GM08714 (cell line): ENCODE data around the gene ABCA4.
"Not testable (repeated sequence)": the region's sequence is repeated elsewhere in the genome, so short reads cannot be mapped to it uniquely, and the experiment has no call there.

Experiments
- H3K4me3 ChIP-seq: fragments of 200-500 bp; sonication (Bioruptor generic); 2 replicates; pipeline ENCODE4 v1.5.1; 2014; ENCODE audit warnings: mild to moderate bottlenecking, low read length, inconsistent platforms
- ZNF274 ChIP-seq: IDR thresholded peaks from 2 replicates; pipeline ENCODE4 v1.6.1; 2012; ENCODE audit warnings: mild to moderate bottlenecking, low read depth, low read length

ABCA4 gene

DNA sequence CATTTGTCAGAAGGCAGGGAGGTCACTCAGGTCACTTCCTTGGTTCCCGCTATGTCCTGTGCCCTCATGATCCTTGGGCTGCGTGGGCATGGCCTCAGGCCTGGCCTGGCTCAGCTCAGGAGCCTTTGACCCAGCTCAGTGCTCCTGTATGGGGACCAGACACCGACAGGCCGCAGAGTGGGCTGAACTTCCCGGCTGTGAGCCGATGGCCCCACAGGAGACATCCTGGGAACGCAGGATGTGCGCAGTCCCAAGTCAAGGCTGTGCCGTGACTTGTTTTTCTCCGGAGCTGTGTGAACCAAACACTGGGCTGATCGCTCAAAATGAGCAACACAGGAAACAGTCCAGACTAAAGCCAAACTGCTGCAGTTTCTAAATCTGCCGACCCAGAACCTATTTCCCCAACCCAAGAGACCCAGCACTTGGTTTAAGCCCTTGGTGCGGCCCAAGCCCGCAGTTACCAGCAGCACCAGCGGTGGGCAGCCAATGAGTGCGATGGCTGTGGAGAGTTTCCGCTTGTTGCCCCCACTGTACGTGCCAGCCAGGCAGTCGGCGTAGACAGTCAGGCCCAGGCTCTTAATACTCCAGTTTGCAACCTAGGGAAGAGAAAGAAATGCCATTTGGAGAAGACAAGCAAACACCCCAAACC lies 119.4 kb downstream of the ABCA4 start:
- H3K4me3 ChIP-seq, result no peak overlapping the region
- no peak for TF ChIP-seq ZNF274

DNA sequence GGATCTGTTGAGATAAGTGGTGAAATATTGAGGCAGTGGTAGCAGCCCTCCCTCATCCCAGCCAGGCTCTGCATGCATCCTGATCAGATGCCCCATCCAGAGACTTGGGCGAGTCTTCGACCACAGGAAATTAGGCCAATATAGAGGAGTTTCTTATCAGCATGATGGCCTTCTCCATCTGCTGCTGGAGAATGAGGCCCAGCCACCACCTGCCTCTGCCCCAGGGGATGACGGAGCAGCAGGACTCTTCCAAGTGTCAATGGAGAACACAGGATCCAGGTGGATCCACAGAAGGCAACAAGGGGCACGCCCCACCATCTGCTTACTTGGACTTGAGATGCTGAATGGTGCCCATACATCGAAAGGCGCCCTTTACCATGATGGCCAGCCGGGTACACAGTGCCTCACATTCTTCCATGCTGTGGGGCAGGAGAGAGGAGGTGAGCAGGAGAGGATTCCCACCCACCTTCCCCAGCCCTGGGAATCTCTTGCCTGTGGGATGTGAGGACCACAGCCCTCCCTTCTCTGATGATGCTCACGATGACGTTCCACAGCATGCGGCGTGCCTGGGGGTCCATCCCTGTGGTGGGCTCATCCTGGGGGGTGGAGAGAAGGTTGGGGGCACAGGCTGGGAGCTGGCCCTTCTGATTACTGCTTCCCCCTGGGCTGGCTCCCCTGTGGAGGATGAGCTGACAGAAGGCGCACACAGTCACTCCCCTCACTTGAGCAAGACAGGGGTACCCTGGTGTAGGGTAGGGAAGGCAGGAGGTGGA lies 120.3 kb downstream of the ABCA4 start:
- TF ChIP-seq ZNF274, result no peak
- H3K4me3 ChIP-seq, result no peak overlapping the region

DNA sequence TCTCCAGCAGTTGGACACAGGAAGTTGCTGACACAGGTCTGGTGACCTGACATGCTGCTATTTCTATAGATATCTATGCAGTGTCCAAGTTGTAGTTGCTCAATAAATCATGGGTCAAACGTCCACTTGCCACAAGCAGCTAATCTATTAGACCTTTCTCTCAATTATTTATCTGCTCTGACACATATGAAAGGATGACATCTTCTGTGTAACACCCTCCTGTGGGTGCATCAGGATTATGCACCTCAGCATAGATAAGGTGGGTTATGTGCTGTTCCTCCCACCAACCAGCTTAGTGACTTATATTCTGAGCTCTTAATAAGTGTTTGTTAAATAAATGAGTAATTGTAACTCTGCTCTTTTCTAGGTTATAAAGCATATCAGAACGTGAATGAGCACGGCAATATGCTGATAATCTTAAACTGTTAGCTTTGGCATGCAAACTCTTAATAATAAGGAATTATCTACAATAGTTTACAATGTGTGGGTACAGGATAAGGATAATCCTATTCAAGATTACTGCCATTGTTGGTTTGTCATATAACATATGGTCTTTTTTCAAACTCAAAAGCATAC lies 121.0 kb downstream of the ABCA4 start:
- no peak for TF ChIP-seq ZNF274
- no peak overlapping the region for H3K4me3 ChIP-seq

DNA sequence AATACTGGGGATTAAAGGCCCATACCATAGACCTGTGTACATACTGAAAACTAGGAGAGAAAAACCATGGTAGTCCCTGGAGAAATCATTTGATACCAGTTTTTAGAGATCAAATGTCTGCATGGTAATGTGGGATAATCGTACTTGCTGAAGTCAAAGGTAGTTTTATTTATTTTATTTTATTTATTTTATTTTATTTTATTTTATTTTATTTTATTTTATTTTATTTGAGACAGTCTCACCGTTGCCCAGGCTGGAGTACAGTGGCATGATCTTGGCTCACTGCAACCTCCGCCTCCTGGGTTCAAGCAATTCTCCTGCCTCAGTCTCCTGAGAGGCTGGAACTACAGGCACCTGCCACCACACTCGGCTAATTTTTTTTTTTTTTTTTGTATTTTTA lies 122.4 kb downstream of the ABCA4 start:
- not testable (repeated sequence) for H3K4me3 ChIP-seq

DNA sequence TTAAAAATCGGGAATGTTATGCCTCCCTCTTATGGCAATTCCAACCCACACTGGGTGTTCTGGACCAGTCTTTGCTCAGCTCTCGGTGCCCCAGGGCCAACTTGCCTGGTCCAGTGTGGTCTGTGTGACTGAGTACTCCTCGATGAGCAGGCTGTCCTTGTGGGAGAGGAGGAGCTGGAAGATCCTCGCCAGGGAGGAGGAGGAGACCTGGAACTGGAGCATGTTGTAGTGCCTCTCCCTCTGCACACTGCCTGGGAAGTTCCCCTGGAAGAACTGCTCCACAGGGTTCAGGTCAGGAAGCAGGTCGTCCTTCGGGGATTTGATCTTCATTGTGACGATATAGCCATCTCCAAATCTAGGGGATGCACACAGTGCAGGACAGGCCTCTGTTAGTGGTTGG lies 123.2 kb downstream of the ABCA4 start:
- TF ChIP-seq ZNF274, result no peak
- no peak overlapping the region for H3K4me3 ChIP-seq

DNA sequence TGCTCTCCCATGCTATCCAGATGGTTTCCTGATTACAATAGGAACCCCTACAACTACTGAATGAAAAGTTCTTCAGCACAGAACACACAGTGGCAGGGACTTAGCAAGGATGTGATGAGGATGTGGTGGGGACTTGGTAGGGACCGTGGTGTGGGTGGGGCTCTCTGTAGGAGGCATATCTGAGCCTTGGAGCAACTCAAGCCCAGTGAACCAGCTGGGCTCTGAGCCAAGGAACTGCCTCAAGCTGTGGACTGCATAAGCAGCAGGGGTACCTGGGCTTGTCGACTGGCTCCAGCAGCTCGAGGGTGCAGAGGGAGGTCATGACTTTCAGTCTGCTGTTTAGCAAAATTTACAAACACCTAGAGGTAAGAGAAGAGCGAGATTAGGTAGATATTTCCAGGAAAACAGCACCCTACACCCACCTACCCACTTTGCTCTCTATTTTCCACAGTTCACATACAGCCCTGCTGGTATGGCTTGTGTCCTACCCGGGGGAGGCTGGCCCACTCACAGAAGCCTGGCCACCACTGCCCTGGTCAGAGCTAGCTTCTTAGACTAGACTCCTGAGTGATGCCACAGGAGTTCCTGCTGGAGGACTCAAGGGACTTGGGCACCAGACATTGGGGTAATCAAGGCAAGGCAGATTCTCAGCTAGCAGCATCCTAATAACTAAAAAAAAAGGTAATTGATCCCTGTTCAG lies 125.0 kb downstream of the ABCA4 start:
- no peak overlapping the region for H3K4me3 ChIP-seq
- TF ChIP-seq ZNF274, result no peak

DNA sequence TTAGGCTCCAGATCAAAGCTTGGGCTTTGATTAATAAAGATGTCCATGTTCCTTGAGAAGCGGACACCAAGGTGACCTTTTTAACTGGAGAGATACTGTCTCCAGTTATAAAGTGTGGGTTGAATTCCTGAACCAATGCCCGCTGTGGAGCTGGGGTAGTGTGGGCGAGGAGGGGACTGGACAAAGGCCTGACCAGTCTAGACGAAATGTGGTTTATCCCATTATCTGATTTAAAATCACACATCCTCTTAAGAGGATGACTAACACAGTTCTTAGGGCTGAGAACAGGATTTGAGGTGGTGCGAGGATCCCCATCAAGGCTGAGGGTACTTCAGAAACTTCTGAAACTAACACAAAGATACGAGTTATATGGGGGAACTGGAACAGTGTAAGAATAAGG lies 127.2 kb downstream of the ABCA4 start:
- no peak for TF ChIP-seq ZNF274
- H3K4me3 ChIP-seq, result no peak overlapping the region

DNA sequence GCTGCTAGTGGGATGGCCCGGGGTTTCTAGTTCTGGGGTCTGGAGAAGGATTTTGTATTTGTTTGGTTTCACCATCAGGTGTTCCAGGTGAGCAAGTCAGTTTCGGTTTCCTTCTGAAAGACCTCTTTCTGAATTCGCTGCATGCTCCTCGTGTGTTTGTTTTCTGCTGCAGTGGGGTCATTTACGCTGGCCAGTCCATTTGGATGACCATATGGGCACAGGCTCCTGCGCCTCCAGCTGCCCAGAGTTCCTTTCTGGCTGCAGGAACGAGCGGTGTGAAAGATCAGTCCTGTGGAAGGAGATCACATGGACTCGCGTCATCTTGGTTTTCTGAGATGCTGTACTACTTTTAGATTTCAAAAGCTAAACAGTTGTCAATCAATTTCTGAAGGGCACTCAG lies 128.0 kb downstream of the ABCA4 start:
- H3K4me3 ChIP-seq, result no peak overlapping the region
- TF ChIP-seq ZNF274, result no peak

DNA sequence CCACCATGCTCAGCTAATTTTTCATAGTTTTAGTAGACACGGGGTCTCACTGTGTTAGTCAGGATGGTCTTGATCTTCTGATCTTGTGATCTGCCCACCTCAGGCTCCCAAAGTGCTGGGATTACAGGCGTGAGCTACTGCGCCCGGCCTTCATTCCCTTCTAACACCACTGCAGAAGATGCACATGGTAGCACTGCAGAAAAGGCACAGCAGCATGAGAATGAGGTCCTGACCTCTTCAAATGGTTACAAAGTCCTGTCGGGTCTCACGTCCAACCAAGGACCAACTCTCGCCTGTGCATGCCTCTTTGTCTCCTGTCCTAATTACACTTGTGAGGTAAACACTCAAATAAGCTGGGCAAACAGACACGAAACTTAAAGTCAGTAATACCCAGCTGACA lies 128.8 kb downstream of the ABCA4 start:
- TF ChIP-seq ZNF274, result no peak
- H3K4me3 ChIP-seq, result no peak overlapping the region

DNA sequence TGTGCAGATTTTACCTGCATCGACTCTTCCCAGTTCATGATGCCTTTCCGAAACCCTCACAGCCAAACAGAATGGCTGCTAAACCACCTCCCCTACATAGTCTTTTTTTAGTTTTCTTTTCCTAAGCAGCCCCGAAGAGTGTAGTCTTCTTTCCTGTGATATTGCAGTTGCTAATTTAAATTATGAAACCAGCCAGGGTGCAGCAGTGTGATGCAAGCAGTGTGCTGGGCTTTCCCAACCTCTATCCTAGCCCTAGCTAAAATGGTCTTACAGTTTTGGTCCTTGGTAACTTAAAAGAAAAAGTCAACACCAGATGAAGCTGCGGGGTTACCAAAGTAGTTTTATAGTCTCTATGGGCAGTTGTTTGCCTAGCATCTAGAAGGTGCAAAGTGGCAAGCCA lies 129.7 kb downstream of the ABCA4 start:
- no peak overlapping the region for H3K4me3 ChIP-seq
- no peak for TF ChIP-seq ZNF274

DNA sequence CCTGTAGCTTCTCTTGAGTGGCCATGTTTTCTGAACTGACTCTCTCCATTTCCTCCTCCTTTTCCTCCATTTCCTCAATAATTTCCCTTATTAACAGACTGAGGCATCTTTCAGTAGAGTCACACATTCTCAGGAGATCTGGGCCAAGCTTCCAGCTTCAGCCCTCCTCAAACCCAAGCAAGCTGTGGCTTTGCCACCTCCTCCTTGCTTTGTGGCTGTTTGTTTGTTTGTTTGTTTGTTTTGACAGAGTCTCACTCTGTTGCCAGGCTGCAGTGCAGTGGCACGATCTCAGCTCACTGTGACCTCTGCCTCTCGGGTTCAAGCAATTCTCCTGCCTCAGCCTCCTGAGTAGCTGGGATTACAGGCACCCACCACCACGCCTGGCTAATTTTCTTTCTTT lies 130.5 kb downstream of the ABCA4 start:
- H3K4me3 ChIP-seq, result not testable (repeated sequence)

DNA sequence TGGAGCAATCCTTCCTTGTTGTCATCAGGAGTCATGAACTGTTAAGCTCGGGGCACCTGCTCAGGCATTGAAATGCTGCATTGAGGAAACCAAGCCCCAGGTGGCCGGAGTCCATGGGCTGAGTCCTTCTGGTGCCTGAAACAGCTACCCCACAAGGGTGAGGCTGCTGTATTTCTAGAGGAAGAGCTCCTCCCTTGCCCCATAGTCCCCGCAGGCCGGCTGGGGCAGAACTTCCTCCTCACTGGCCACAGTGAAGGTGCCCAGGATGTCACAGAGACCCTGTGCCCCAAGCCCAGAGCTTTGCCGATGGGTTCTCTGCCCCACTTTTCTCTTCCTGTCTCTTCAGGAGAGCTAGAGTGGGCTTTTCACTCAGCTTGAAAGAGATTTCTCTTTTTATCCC lies 130.9 kb downstream of the ABCA4 start:
- no peak for TF ChIP-seq ZNF274
- no peak overlapping the region for H3K4me3 ChIP-seq

DNA sequence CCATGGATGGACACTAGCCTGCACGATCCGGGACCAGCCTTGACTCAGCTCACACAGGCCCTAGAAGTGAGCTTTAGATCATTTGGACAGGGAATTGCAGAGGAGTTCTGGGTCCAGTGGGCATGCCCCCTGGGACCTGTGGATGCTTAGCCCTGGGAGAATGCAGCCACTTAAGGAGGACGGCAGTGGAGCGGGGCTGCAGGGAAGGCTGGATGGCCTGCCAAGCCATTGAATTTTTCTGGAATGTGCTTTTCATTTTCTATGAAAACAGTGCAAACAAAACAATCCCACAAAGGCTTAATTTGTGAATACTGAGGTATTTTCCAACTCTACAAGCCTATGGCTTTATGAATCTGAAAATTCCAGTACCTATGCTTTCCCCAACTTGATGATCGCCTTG lies 131.3 kb downstream of the ABCA4 start:
- no peak for TF ChIP-seq ZNF274
- no peak overlapping the region for H3K4me3 ChIP-seq

DNA sequence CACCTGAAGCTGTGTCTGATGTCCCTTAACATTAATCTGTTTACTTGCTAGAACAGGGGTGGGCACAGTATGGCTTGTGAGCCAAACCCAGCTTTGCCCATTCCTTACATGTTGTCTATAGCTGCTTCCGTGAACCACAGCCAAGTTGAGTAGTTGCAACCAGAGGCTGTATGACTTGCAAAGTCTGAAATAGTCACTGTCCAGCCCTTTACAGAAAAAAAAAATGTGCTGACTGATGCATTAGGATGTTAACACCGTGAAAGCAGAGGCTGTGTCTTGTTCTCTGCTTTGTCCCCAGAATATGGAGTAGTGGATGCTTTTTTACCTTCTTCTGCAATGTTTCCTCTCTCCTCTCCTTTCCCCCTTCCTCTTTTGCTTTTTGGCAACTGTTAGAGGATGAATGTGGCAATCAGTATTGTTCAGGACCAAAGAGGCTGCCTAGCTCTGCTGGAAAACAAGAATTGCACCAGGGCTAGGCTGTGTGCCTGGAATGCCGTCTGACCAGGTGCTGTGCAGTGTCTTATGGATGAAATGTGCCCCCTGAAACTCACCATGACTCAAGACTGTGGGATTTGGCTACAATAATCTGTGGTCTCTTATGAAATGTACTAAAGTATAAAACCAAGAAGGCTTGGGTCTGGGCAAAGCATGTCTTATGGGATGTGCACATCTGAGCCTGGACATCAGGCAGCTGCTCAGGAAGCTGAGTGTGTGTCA lies 132.2 kb downstream of the ABCA4 start:
- no peak for TF ChIP-seq ZNF274
- no peak overlapping the region for H3K4me3 ChIP-seq
